ENCODE measurements around the gene GALNT1.
A peak's percentile ranks its signal among the peaks of the same experiment; 100 is the strongest.

GALNT1 gene

DNA sequence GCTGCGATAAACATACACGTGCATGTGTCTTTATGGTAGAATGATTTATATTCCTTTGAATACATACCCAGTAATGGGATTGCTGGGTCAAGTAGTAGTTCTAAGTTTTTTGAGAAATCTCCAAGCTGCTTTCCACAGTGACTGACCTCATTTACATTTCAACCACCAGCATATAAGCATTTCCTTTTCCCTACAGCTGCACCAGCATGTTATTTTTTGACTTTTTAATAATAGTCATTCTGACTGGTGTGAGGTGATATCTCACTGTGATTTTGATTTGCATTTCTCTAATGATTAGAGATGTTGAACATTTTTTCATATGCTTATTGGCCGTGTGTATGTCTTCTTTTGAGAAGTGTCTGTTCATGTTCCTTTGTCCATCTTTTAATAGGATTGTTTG lies 22.8 kb downstream of the GALNT1 start:
- Histone ChIP-seq H3K27me3 (ENCODE audit: insufficient read depth, poor library complexity, severe bottlenecking) (no peaks in the 10 kb centered on the region), H3K27ac (ENCODE audit: poor library complexity, severe bottlenecking) (no peak overlapping the region), H3K4me1 (ENCODE audit: insufficient read depth, poor library complexity, severe bottlenecking) (peaks cover 10% of the 10 kb centered on the region), H3K36me3 (ENCODE audit: low read depth) (no peaks in the 10 kb centered on the region), H3K9me3 (ENCODE audit: severe bottlenecking) (peaks cover 7% of the 10 kb centered on the region), H3K4me3 (ENCODE audit: severe bottlenecking) (no peak overlapping the region)
- DNase-seq (ENCODE audit: low spot score) (no peak), ATAC-seq (ENCODE audit: low read depth) (no peak)
- TF ChIP-seq, protein P1, sequence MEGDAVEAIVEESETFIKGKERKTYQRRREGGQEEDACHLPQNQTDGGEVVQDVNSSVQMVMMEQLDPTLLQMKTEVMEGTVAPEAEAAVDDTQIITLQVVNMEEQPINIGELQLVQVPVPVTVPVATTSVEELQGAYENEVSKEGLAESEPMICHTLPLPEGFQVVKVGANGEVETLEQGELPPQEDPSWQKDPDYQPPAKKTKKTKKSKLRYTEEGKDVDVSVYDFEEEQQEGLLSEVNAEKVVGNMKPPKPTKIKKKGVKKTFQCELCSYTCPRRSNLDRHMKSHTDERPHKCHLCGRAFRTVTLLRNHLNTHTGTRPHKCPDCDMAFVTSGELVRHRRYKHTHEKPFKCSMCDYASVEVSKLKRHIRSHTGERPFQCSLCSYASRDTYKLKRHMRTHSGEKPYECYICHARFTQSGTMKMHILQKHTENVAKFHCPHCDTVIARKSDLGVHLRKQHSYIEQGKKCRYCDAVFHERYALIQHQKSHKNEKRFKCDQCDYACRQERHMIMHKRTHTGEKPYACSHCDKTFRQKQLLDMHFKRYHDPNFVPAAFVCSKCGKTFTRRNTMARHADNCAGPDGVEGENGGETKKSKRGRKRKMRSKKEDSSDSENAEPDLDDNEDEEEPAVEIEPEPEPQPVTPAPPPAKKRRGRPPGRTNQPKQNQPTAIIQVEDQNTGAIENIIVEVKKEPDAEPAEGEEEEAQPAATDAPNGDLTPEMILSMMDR (IDR thresholded peaks at IDR 0.05; ENCODE audit: poor library complexity, severe bottlenecking): no peak

DNA sequence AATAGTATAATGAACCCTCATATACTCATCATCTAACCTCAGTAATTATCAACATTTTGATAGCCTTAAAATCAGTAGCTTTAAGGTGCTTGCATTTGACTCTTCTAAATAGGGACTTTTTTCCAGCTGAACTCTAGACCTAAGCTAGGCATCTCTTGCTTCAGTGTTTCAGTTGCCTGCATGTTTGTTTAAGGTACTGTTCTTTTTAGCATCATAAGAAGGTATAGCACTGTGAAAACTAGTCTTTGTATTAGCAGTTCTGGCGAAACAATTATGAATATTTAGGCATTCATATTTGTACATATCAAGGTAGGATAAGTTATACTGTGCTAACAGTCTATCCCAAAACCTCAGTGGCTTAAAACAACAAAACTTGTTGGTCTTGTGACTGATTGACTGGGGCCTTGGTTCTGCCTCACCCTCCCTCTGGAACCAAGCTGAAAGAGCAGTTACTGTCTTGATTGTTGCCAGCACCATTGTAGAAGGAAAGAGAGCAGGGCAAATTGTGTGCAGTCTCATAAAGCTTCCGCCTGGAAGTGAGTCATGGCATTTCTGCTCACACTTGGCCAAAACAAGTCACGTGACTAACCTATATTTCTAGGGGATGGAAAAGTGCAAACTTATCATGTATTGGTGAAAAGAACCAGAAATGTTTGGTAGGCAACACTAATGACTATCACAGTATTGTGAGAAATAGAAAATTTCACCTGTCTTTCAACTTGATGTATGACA lies 24.3 kb downstream of the GALNT1 start:
- TF ChIP-seq, protein P1 (IDR thresholded peaks at IDR 0.05; ENCODE audit: poor library complexity, severe bottlenecking): no peak
- peak; percentile 38; the same call in 1 of the 3 replicates for ATAC-seq (ENCODE audit: low read depth)
- no peak overlapping the region for H3K4me3 ChIP-seq (ENCODE audit: severe bottlenecking)

DNA sequence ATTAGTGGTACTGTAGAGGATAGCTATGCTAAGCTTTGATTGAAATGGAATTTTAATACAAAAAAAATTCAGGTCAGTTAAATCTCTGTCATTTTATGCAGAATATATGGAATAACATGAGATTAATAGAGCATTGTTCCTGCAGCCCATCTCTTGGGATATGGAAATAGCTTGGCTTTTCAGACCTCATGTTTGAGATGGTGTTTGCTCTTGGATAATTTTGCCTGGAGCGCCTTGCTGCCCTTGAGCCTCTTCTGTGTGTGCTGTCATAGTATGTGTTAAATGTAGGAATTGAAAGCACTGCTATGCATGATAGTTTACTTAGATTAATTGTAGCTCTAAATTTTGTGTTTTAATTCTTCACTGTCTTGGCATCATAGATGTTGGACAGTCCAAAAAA lies 27.7 kb downstream of the GALNT1 start:
- no peak overlapping the region for H3K27ac ChIP-seq (ENCODE audit: poor library complexity, severe bottlenecking)
- no peak overlapping the region for H3K4me3 ChIP-seq (ENCODE audit: severe bottlenecking)
- no peak for ATAC-seq (ENCODE audit: low read depth)
- no peaks in the 10 kb centered on the region for H3K36me3 ChIP-seq (ENCODE audit: low read depth)
- TF ChIP-seq, protein P1 (IDR thresholded peaks at IDR 0.05; ENCODE audit: poor library complexity, severe bottlenecking): no peak
- DNase-seq (ENCODE audit: low spot score): no peak
- peaks cover 15% of the 10 kb centered on the region for H3K4me1 ChIP-seq (ENCODE audit: insufficient read depth, poor library complexity, severe bottlenecking)
- peaks cover 1% of the 10 kb centered on the region for H3K9me3 ChIP-seq (ENCODE audit: severe bottlenecking)
- no peaks in the 10 kb centered on the region for H3K27me3 ChIP-seq (ENCODE audit: insufficient read depth, poor library complexity, severe bottlenecking)

More for the DNA sequence above, 24.3 kb downstream of the GALNT1 start:
- H3K4me1 ChIP-seq (ENCODE audit: insufficient read depth, poor library complexity, severe bottlenecking): peaks cover 14% of the 10 kb centered on the region
- peaks cover 8% of the 10 kb centered on the region for H3K9me3 ChIP-seq (ENCODE audit: severe bottlenecking)
- no peak overlapping the region for H3K27ac ChIP-seq (ENCODE audit: poor library complexity, severe bottlenecking)
- no peak for DNase-seq (ENCODE audit: low spot score)
- no peaks in the 10 kb centered on the region for H3K36me3 ChIP-seq (ENCODE audit: low read depth)
- H3K27me3 ChIP-seq (ENCODE audit: insufficient read depth, poor library complexity, severe bottlenecking): no peaks in the 10 kb centered on the region

- ATAC-seq (ENCODE audit: low read depth) (peak; percentile 29; the same call in 1 of the 3 replicates), DNase-seq (ENCODE audit: low spot score) (no peak)
- Histone ChIP-seq H3K27ac (ENCODE audit: poor library complexity, severe bottlenecking) (no peak overlapping the region), H3K27me3 (ENCODE audit: insufficient read depth, poor library complexity, severe bottlenecking) (no peaks in the 10 kb centered on the region), H3K9me3 (ENCODE audit: severe bottlenecking) (peaks cover 1% of the 10 kb centered on the region), H3K36me3 (ENCODE audit: low read depth) (no peaks in the 10 kb centered on the region), H3K4me1 (ENCODE audit: insufficient read depth, poor library complexity, severe bottlenecking) (peaks cover 23% of the 10 kb centered on the region), H3K4me3 (ENCODE audit: severe bottlenecking) (no peak overlapping the region)
- TF ChIP-seq, protein P1 (IDR thresholded peaks at IDR 0.05; ENCODE audit: poor library complexity, severe bottlenecking): no peak
Observed at GRCh38 chr18:35610089-35610488, 28.5 kb downstream of the GALNT1 start.

DNA sequence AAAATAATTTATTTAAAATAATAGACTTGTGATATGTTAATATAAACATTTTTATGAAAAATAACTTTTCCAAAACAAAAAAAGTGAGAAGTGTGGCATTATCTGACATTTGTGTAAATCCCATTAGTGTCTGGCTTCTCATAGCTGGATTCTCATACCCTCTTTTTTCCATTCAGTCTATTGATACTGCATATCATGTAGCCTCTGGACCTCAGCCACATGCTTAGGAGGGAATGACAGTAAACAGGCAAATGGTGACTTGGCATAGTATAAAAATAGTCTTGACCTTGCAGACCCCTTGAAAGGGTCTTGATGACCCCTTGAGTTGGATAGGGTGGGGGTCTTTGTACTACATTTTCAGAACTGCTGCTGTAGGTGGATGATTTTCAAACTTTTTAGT lies 29.2 kb downstream of the GALNT1 start:
- no peak overlapping the region for H3K4me3 ChIP-seq (ENCODE audit: severe bottlenecking)
- TF ChIP-seq, protein P1 (IDR thresholded peaks at IDR 0.05; ENCODE audit: poor library complexity, severe bottlenecking): no peak
- ATAC-seq (ENCODE audit: low read depth) (no peak), DNase-seq (ENCODE audit: low spot score) (no peak)
- no peaks in the 10 kb centered on the region for H3K36me3 ChIP-seq (ENCODE audit: low read depth)
- no peaks in the 10 kb centered on the region for H3K27me3 ChIP-seq (ENCODE audit: insufficient read depth, poor library complexity, severe bottlenecking)
- H3K9me3 ChIP-seq (ENCODE audit: severe bottlenecking): peaks cover 1% of the 10 kb centered on the region
- H3K27ac ChIP-seq (ENCODE audit: poor library complexity, severe bottlenecking): no peak overlapping the region
- H3K4me1 ChIP-seq (ENCODE audit: insufficient read depth, poor library complexity, severe bottlenecking): peaks cover 26% of the 10 kb centered on the region

All from RWPE2 (cell line).